ENCODE data around the gene HORMAD1.
"Not testable (repeated sequence)": the region's sequence is repeated elsewhere in the genome, so short reads cannot be mapped to it uniquely, and the experiment has no call there.

Gene HORMAD1

GRCh38 chr1:150720703-150721102 lies at the start of gene HORMAD1:
Gene HORMAD1 (minus strand): TSS chr1:150720895. CDS start chr1:150719505, 1,390 bp downstream.
- DNase-seq: no peak

GRCh38 chr1:150767704-150768103 lies 47.0 kb upstream of the HORMAD1 start:
- not testable (repeated sequence) for DNase-seq

GRCh38 chr1:150765977-150766301 lies 45.2 kb upstream of the HORMAD1 start:
- DNase-seq: not testable (repeated sequence)

- no peak for DNase-seq
These were observed 44.7 kb upstream of the HORMAD1 start, which contains the start of gene CTSS for GRCh38 chr1:150765296-150765976. Gene CTSS (minus strand): TSS chr1:150765778. CDS start chr1:150764763, 1,015 bp downstream.

- no peak for DNase-seq
These were observed 44.0 kb upstream of the HORMAD1 start for GRCh38 chr1:150764617-150765101.

GRCh38 chr1:150763018-150763417 lies 42.3 kb upstream of the HORMAD1 start:
- DNase-seq: no peak

- DNase-seq: no peak
These were observed 41.9 kb upstream of the HORMAD1 start for GRCh38 chr1:150762552-150762951.

- DNase-seq: no peak
These were observed 41.1 kb upstream of the HORMAD1 start for GRCh38 chr1:150761801-150762200.

- no peak for DNase-seq
These were observed 39.3 kb upstream of the HORMAD1 start for GRCh38 chr1:150760013-150760412.

GRCh38 chr1:150753416-150753815 lies 32.7 kb upstream of the HORMAD1 start:
- no peak for DNase-seq

GRCh38 chr1:150751443-150751842 lies 30.7 kb upstream of the HORMAD1 start:
- DNase-seq: no peak

- DNase-seq: no peak
These were observed 29.1 kb upstream of the HORMAD1 start for GRCh38 chr1:150749720-150750311.

- DNase-seq: no peak
These were observed 28.4 kb upstream of the HORMAD1 start for GRCh38 chr1:150748878-150749719.

GRCh38 chr1:150730130-150730721 lies 9.5 kb upstream of the HORMAD1 start:
- DNase-seq: no peak

- DNase-seq: no peak
These were observed 3.6 kb upstream of the HORMAD1 start for GRCh38 chr1:150724336-150724735.

- DNase-seq: no peak
These were observed 597 bp downstream of the HORMAD1 start for GRCh38 chr1:150720098-150720497.

- no peak for DNase-seq
These were observed 2.3 kb downstream of the HORMAD1 start for GRCh38 chr1:150718225-150718891.

- not testable (repeated sequence) for DNase-seq
These were observed 11.7 kb downstream of the HORMAD1 start for GRCh38 chr1:150709031-150709430.

- no peak for DNase-seq
These were observed 12.1 kb downstream of the HORMAD1 start for GRCh38 chr1:150708595-150708994.

GRCh38 chr1:150706091-150706490 lies 14.6 kb downstream of the HORMAD1 start:
- no peak for DNase-seq

- DNase-seq: no peak
These were observed 17.3 kb downstream of the HORMAD1 start for GRCh38 chr1:150703427-150703826.

Data from NCI-H2029 (cell line).